ENCODE results near the gene TOP2A.
"Not testable (repeated sequence)": the region's sequence is repeated elsewhere in the genome, so short reads cannot be mapped to it uniquely, and the experiment has no call there.

TOP2A gene

DNA sequence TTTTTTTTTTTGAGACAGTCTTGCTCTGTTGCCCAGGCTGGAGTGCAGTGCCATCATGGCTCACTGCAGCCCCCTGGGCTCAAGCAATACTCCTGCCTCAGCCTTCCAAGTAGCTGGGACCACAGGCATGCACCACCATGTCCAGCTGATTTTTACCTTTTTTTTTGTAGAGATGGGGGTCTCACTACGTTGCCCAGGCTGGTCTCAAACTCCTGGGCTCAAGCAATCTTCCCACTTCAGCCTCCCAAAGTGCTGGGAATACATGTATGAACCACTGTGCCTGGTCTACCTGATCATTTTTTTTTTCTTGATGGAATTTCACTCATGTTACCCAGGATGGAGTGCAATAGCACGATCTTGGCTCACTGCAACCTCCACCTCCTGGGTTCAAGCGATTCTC, 31.1 kb downstream of the TOP2A start:
- peaks cover 43% of the 10 kb centered on the region for H3K36me3 Mint-ChIP-seq (ENCODE audit: low read depth)
- not testable (repeated sequence) for H3K4me3 Mint-ChIP-seq, H3K9me3 Mint-ChIP-seq, ATAC-seq, H3K4me1 Mint-ChIP-seq, DNase-seq, H3K27ac Mint-ChIP-seq, H3K27me3 Mint-ChIP-seq

DNA sequence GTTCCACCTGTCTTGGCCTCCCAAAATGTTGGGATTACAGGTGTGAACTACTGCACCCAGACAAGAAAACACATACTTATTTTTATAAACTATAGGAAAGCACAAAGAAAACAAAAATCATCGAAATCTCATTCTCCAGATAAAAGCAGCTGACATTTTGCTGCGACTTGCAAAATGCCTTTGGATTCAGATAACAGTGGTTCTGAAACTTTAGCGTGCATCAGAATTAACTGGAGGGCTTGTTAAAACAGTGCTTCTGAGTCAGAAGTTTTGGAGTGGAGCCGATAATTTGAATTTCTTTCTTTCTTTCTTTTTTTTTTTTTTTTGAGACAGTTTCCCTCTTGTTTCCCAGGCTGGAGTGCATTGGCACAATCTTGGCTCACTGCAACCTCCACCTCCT, 35.4 kb downstream of the TOP2A start:
- Mint-ChIP-seq H3K36me3 (ENCODE audit: low read depth) (peaks cover 5% of the 10 kb centered on the region), H3K9me3 (no peaks in the 10 kb centered on the region), H3K27ac (no peak overlapping the region), H3K4me3 (no peak overlapping the region), H3K27me3 (no peaks in the 10 kb centered on the region), H3K4me1 (no peaks in the 10 kb centered on the region)
- no peak for ATAC-seq
- no peak for DNase-seq

DNA sequence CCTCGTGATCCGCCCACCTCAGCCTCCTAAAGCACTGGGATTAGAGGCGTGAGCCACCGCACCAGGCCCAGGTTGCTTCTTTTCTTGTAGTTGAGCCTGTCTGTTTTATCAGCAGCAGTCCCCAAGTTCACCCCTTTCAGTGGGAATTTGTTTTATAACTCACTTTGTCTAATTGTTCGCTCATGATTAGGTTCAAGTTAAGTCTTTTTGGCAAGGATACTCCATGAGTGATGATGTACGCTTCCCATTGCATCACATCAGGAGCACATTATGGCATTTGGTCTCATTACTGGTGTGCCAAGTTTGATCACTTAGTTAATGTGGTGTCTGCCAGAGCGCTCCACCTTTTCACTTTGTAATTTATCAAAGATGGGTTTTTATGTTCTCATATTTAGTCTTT, 38.7 kb downstream of the TOP2A start:
- Mint-ChIP-seq H3K9me3 (no peaks in the 10 kb centered on the region), H3K4me1 (peaks cover 20% of the 10 kb centered on the region), H3K27me3 (peaks cover 3% of the 10 kb centered on the region), H3K36me3 (ENCODE audit: low read depth) (no peaks in the 10 kb centered on the region), H3K4me3 (no peak overlapping the region), H3K27ac (no peak overlapping the region)
- ATAC-seq: no peak
- no peak for DNase-seq

DNA sequence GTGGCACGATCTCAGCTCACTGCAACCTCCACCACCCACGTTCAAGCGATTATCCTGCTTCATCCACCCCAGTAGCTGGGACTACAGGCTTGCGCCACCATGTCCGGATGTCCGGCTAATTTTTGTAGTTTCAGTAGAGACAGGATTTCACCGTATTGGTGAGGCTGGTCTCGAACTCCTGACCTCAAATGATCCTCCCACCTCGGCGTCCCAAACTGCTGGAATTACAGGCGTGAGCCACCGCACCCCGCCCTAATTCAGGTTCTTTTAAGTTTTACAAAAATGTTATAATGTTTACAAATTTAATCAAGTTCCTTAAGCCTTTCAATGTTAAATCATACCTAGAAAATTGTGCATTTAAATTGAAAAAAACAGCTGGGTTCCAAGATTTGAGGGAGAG, 39.9 kb downstream of the TOP2A start:
- Mint-ChIP-seq H3K27ac (no peak overlapping the region), H3K27me3 (peaks cover 3% of the 10 kb centered on the region), H3K9me3 (no peaks in the 10 kb centered on the region), H3K4me1 (peaks cover 31% of the 10 kb centered on the region), H3K4me3 (no peak overlapping the region), H3K36me3 (ENCODE audit: low read depth) (no peaks in the 10 kb centered on the region)
- ATAC-seq: no peak
- DNase-seq: no peak

DNA sequence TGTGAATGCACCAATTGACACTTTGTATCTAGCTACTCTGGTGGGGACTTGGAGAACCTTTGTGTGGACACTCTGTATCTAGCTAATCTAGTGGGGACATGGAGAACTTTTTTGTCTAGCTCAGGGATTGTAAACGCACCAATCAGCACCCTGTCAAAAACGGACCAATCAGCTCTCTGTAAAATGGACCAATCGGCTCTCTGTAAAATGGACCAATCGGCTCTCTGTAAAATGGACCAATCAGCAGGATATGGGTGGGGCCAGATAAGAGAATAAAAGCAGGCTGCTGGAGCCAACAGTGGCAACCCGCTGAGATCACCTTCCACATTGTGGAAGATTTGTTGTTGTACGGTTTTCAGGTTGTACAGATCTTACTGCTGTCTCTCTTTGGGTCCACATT, 41.2 kb downstream of the TOP2A start:
- ATAC-seq; H3K4me3 Mint-ChIP-seq; DNase-seq; H3K9me3 Mint-ChIP-seq; H3K27me3 Mint-ChIP-seq; H3K36me3 Mint-ChIP-seq (ENCODE audit: low read depth): not testable (repeated sequence)
- Mint-ChIP-seq H3K27ac (peak overlapping the region; percentile 35), H3K4me1 (peaks cover 42% of the 10 kb centered on the region)

DNA sequence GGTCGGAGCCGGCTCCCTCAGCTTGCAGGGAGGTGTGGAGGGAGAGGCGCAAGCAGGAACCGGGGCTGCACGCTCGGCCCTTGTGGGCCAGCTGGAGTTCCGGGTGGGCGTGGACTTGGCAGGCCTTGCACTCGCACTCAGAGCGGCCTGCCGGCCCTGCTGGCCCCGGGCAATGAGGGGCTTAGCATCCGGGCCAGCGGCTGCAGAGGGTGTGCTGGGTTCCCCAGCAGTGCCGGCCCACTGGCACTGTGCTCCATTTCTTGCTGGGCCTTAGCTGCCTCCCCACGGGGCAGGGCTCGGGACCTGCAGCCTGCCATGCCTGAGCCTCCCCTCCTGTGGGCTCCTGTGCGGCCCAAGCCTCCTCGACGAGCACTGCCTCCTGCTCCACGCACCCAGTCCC, 41.9 kb downstream of the TOP2A start:
- not testable (repeated sequence) for H3K27ac Mint-ChIP-seq; ATAC-seq; H3K4me3 Mint-ChIP-seq; H3K27me3 Mint-ChIP-seq; H3K36me3 Mint-ChIP-seq (ENCODE audit: low read depth); H3K9me3 Mint-ChIP-seq; DNase-seq
- peaks cover 44% of the 10 kb centered on the region for H3K4me1 Mint-ChIP-seq

DNA sequence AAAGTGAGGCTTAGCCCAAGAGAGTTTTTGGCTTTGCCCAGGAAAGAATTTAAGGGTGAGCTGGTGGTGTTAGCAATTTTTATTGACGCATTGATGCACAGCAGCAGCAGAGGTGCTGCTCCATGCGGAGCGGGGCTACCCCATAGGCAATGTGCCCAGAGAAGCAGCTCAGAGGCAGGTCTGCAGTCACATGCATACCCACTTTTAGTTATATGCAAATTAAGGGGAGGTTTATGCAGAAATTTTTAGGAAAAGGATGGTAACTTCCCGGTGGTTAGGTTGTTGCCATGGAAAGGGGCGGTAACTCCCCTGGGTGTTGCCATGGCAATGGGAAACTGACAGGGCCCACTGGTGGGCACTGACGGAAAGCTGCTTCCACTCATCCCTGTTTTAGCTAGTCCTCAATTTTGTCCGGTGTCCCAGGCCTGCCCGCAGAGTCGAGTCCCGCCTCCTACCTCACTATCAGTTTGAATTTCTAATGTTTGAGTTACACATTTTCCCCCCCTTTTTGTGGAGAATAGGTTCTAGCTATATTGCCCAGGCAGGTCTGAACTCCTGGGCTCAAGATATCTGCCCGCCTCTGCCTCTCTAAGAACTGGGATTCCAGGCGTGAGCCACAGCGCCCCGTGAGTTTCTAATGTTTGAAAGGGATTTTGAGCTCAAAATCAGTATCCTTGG, 42.7 kb downstream of the TOP2A start:
- ATAC-seq (no peak), DNase-seq (no peak)
- Mint-ChIP-seq H3K4me3 (no peak overlapping the region), H3K9me3 (no peaks in the 10 kb centered on the region), H3K27me3 (peaks cover 3% of the 10 kb centered on the region), H3K27ac (no peak overlapping the region), H3K4me1 (peaks cover 44% of the 10 kb centered on the region), H3K36me3 (ENCODE audit: low read depth) (no peaks in the 10 kb centered on the region)

DNA sequence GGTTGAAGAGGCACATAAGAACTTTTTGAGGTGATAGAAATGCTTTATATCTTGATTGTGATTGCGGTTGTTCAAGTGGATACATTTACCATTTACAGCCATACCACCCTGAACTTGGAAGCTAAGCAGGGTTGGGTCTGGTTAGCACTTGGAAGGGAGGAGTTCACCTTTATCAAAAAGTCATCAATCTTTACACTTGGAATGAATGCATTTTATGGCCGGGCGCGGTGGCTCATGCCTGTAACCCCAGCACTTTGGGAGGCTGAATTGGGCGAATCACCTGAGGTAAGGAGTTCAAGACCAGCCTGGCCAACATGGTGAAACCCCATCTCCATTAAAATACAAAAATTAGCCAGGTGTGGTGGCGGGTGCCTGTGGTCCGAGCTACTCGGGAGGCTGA, 43.7 kb downstream of the TOP2A start:
- Mint-ChIP-seq H3K4me1 (peaks cover 44% of the 10 kb centered on the region), H3K27ac (peak overlapping the region; percentile 72), H3K4me3 (no peak overlapping the region), H3K27me3 (peaks cover 3% of the 10 kb centered on the region), H3K9me3 (no peaks in the 10 kb centered on the region), H3K36me3 (ENCODE audit: low read depth) (no peaks in the 10 kb centered on the region)
- ATAC-seq (no peak), DNase-seq (no peak)

DNA sequence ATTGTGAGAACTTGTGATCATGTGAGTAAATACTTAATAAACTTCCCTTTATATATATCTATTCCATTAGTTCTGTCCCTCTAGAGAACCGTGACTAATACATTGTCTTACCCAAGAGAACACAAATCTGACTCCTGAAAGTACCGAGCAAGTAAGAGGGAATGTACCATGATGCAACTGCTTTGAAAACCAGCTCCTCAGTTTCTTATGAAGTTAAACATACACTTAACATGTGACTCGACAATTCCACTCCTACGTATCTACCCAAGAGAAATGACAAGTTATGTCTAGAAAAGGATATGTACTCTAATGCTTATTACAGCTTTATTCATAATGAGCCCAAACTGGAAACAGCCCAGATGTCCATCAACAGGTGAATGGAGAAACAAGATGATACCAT, 44.4 kb downstream of the TOP2A start:
- Mint-ChIP-seq H3K36me3 (ENCODE audit: low read depth) (no peaks in the 10 kb centered on the region), H3K27ac (peak overlapping the region; percentile 72), H3K4me3 (no peak overlapping the region), H3K27me3 (peaks cover 3% of the 10 kb centered on the region), H3K4me1 (peaks cover 44% of the 10 kb centered on the region), H3K9me3 (no peaks in the 10 kb centered on the region)
- DNase-seq: no peak
- ATAC-seq: peak; percentile 86

DNA sequence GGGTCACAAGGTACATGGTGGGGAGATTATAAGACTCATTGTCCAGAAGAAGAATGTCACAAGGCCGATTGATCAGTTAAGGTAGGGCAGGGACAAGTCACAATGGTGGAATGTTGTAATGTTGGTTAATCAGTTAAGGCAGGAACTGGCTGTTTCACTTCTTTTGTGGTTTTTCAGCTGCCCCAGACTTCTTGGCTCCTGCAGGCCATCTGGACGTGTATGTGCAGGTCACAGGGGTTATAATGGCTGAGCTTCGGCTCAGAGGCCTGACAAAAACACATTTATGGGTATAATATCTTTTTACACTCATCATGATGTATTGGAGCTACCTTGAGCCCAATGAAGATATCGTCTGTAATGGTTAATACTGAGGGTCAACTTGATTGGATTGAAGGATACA, 45.1 kb downstream of the TOP2A start:
- Mint-ChIP-seq H3K4me1 (peaks cover 44% of the 10 kb centered on the region), H3K27ac (peak overlapping the region; percentile 72)
- DNase-seq; H3K9me3 Mint-ChIP-seq; H3K4me3 Mint-ChIP-seq; H3K36me3 Mint-ChIP-seq (ENCODE audit: low read depth); ATAC-seq; H3K27me3 Mint-ChIP-seq: not testable (repeated sequence)

DNA sequence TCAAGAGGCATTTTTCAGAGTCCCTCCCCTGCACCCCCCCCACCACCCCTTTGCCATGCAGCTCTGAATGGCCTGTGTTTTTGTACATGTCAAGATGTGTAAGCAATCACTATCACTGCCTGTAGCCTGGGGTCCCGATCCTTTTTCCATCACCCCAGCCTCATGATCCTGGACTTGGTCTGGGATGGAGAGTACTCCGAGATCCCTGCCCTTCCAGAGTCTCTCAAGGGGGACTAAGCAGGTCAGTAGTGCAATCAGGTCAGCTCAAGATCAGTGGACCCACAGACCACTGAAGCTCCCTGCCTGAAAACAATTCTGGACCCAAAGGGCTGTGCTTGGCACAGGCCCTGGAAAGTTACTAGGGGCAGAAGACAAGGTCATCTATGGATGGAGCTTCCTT, 45.7 kb downstream of the TOP2A start:
- Mint-ChIP-seq H3K4me3 (no peak overlapping the region), H3K27ac (no peak overlapping the region), H3K9me3 (no peaks in the 10 kb centered on the region), H3K4me1 (peaks cover 42% of the 10 kb centered on the region), H3K27me3 (peaks cover 3% of the 10 kb centered on the region), H3K36me3 (ENCODE audit: low read depth) (no peaks in the 10 kb centered on the region)
- ATAC-seq (no peak), DNase-seq (no peak)

DNA sequence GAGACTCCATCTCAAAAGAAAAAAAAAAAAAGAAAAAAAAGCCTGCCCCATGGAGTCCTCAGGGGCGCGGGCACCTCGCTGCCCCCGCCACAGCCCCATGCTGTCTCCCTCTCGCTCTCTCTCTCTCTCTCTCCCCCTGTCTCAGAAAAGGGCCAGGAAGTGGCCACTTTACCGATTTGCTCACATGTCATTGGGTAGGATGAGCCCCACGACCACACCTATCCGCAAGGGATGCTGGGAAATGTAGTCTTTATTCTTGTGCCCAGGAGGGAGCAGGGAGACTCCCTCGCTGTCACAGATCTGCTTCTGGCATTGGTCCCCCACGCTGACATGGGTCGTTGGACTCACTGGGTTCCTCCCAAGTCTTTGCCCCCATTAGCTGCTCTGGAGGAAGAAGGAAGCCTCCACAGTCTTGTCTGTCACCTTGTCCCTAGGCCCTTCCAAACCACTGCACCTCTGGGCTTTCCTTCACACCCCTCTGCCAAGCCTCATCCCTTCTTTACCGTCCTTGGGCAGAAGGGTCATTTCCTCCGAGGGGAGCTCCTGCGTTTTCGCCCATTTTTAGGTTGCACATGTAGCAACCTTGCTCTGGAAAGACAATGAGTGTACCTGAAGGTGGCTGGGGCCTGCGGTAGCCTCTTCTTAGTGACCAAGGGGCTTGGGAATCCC, 46.3 kb downstream of the TOP2A start:
- Mint-ChIP-seq H3K4me1 (peaks cover 35% of the 10 kb centered on the region), H3K27ac (no peak overlapping the region), H3K9me3 (no peaks in the 10 kb centered on the region), H3K36me3 (ENCODE audit: low read depth) (no peaks in the 10 kb centered on the region), H3K4me3 (no peak overlapping the region), H3K27me3 (no peaks in the 10 kb centered on the region)
- ATAC-seq (peak; percentile 47), DNase-seq (no peak)

DNA sequence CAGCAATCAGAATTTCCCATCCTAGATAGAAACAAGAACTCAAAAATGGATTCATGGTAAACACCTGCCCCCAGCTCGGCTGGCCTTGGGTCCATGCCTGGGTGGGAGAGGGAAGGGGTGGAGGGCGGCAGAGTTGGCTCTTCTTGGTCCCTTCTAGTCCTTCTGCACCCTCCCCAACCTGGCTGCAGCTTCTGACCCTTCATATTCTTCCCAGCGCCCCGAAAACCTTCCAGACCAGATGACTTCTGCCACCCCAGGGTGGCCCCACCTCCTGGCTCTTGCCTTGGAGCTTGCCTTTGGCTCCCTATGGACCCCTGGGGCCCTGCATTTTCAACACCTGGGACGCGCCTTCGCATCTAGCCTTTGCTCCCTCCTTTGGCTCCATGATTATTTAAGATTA, 47.8 kb downstream of the TOP2A start:
- peaks cover 34% of the 10 kb centered on the region for H3K4me1 Mint-ChIP-seq
- no peaks in the 10 kb centered on the region for H3K27me3 Mint-ChIP-seq
- DNase-seq (no peak), ATAC-seq (no peak)
- no peak overlapping the region for H3K27ac Mint-ChIP-seq
- no peaks in the 10 kb centered on the region for H3K36me3 Mint-ChIP-seq (ENCODE audit: low read depth)
- H3K9me3 Mint-ChIP-seq: no peaks in the 10 kb centered on the region
- H3K4me3 Mint-ChIP-seq: no peak overlapping the region

DNA sequence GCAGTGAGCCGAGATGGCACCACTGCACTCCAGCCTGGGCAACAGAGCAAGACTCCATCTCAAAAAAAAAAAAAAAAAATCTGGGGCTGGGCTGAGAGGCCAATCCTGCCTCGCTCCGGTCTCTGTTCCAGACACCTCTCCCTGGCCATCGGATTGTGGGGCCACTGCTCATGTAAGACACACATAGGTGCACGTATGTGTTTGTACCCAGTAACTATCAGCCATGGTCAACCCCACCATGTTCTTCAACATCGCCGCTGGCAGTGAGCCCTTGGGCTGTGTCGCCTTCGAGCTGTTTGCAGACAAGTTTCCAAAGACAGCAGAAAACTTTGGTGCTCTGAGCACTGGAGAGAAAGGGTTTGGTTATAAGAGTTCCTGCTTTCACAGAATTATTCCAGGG, 50.0 kb downstream of the TOP2A start:
- ATAC-seq; H3K27me3 Mint-ChIP-seq; DNase-seq; H3K27ac Mint-ChIP-seq; H3K9me3 Mint-ChIP-seq; H3K4me3 Mint-ChIP-seq; H3K36me3 Mint-ChIP-seq (ENCODE audit: low read depth): not testable (repeated sequence)
- peaks cover 14% of the 10 kb centered on the region for H3K4me1 Mint-ChIP-seq

DNA sequence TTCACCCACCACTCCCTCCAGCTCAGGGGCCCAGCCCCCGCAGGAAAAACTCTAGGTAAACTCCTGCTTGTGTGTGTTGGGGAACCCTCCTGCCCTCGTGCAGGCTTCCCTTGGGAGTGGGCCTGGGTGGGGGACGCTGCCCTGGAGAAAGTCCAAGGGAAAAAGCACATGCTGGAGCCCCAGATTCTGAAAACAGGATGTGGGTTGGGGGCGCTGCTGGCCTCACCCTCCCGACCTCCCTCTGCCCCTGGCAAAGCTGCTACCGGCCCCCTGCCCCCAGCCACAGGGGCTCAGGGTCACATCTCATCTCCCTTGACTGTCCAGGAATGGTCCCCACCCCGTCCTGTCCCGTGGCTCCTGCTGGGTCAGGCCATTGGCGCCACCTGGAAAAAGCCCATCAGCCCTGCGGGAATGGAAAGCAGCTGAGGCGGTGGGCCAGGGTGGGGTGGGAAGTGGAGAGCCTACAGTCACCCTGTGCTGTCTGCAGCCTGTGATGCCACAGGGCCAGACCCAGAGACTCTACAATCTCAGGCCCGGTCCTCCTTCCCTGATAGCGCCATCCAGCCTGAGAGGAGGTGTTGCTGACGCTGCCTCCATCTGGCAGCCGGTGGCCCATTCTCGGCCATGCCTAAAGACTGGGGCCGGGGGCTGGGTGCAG, 50.7 kb downstream of the TOP2A start:
- Mint-ChIP-seq H3K27ac (no peak overlapping the region), H3K36me3 (ENCODE audit: low read depth) (no peaks in the 10 kb centered on the region), H3K4me3 (no peak overlapping the region), H3K4me1 (peaks cover 11% of the 10 kb centered on the region), H3K27me3 (peaks cover 9% of the 10 kb centered on the region), H3K9me3 (no peaks in the 10 kb centered on the region)
- ATAC-seq (no peak), DNase-seq (no peak)
